Melanocyte of skin (primary cell): Measurements from ENCODE around the gene IFT74. TPM values are rescaled to one million over a fixed set of nuclear protein-coding genes. Genes with fewer than 3 reads are reported as not detected.

ENCODE experiments used
- total RNA-seq, 2 donors: library from RNA; depleted of rRNA; stranded (reverse); fragments of >200 nt; gene quantifications; 2 replicates each; pipeline ENCODE4 v1.2.3, GENCODE V29; 2012

IFT74 gene
- 10 to 100 TPM in 1 of 2 donors, 1 to 10 TPM in 1; 8.7 to 13.8 TPM for total RNA-seq

DNA sequence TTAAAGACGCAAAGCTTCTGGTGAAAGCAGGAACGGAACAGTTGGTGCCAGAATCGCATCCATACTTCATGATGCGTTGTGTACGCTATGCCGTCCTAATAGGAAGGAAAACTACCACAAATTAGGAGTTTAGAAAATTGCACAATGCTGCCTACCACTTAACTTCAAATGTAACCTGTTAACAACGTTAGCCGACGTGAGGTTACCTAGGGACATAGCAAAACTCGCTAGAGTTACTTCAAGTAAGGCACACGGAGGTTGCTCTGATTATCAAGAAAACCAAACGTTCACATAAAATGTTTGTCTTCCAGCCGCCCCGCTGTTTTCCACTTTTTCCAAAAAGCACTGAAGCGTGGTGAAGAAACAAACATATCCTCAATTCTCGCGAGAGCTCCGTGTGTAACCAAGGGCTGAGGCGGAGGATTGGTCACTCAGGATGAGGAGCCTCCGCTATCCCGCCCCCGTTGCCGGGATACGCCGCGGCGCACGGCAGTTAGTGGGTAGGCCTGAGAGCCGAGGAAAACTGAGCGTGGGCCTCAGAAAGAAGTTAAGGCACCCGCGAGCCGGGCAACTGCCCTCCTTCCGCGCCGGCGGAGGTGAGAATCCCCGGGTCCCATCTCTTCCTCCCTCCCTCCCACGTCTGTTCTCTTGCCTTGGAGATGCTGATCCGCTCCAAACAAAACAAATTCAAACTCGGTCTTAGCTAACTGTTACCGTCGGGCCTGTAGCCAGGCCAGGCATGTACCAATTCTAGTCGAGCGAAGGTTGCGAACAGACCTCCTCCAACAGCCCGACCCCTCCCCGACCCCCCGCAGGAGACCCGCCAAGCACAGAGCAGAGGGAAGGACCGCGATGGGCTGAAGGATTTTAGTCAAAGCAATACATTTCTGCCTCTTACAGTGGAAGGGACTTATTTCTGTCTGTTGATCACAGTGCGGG, at the start of gene IFT74:
Gene IFT74, plus strand, starts transcription at position 492 of the 939 bp plus-strand sequence. CDS start 5,556 bp downstream, outside the sequence.

DNA sequence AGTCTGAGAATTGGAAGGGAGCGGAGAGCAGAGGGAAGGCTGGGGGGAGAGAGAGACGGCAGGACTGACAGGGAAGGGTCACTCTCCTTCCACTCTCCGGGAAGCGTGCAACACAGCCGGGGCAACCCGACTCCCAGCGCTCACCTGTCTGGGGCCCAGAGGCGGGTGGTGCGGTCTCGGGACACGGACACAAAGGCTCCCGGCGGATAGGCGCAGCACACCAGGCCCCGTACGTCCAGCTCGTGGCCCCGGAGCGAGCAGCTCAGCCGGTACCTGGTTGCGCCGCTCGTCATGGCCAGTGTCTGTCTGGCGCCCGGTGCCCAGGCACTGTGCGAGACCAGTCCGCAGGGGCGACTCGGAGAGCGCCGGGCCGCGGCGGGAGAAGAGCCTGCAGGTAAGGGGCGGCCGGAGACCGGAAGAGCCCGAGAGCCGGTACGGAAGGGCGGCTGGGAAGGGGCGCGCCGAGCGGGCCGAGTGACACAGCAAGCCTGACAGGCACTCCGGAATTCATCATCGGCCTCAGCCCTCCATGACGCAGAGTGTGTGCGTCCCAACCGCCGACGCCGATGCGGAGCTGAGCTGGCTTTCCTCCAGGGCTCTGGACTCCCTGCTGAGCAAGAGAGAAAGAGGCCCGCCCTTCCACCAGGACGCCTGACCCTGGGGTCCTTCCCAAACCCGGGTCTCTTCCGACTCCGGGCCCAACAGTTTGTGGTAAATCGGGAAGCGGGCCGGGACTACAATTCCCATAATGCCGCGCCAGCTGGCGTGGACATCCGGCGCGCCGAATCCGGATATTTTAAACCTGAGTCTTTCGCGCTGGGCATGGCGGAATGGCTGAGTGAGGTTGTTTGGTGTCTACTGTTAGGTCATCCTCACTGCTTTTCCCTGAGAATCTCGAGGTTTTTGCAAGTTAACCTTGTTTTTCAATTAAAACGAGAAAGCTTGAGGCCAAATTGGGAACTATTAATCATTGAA, 9.2 kb upstream of the IFT74 start, which contains the start of gene PLAA:
Gene PLAA, minus strand, starts transcription at position 490 of the 975 bp plus-strand sequence. Its CDS starts 197 bp downstream, at position 293.

GRCh38 chr9:27005491-27005890, 49.3 kb downstream of the IFT74 start, which contains the start of gene LRRC19:
LRRC19 (minus strand) TSS chr9:27005672; CDS start chr9:26999694, 5,978 bp downstream.

DNA sequence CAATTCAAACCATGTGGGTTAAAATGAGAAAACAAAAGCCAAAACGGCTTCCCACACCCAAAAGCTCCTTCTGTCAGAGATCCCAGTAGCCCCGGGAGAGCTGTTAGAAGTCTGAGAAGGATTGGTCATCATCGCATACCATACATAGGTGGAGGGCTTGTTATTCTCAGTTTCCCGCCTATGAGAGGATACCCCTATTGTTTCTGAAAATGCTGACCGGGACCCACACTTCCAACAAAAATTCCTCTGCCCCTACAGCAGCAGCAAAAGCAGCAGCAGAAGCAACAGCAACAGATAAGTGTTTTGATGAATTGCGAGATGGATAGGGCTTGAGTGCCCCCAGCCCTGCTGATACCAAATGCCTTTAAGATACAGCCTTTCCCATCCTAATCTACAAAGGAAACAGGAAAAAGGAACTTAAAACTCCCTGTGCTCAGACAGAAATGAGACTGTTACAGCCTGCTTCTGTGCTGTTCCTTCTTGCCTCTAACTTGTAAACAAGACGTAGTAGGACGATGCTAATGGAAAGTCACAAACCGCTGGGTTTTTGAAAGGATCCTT, 152.8 kb downstream of the IFT74 start, which contains the start of gene TEK:
Gene TEK, plus strand, starts transcription at position 245 of the 561 bp plus-strand sequence. CDS start 366 bp downstream, outside the sequence.

Other genes starting within 250 kb of the IFT74 start
- 10 to 100 TPM in 1 of 2 donors, 1 to 10 TPM in 1; 9.3 to 12.7 TPM for gene CAAP1, start 63.6 kb upstream of the IFT74 start, total RNA-seq
- gene PLAA, start 9.2 kb upstream of the IFT74 start, total RNA-seq = 10 to 100 TPM; 28.6 to 42.6 TPM
- gene LRRC19, start 49.3 kb downstream of the IFT74 start, total RNA-seq = not detected
- gene TEK, start 152.8 kb downstream of the IFT74 start, total RNA-seq = under 1 TPM in 1 of 2 donors, not detected in 1; under 0.01 TPM